Measurements from ENCODE around the gene FMC1.
"Not testable (repeated sequence)": the region's sequence is repeated elsewhere in the genome, so short reads cannot be mapped to it uniquely, and the experiment has no call there.

Gene FMC1

GRCh38 chr7:139340037-139340807 lies 915 bp upstream of the FMC1 start:
- peak; percentile 93 to 99 (median 98) for DNase-seq (ENCODE audit: low read depth in 3 of 3)

- peak in 1 of 3 experiments; percentile 73 for DNase-seq (ENCODE audit: low read depth in 3 of 3)
Observed at GRCh38 chr7:139340808-139341057, 404 bp upstream of the FMC1 start.

- DNase-seq (ENCODE audit: low read depth in 3 of 3), result no peak
Observed at GRCh38 chr7:139341776-139342226, 664 bp downstream of the FMC1 start.

- DNase-seq (ENCODE audit: low read depth in 3 of 3), result no peak
Observed at GRCh38 chr7:139345042-139345441, 3.9 kb downstream of the FMC1 start.

- DNase-seq (ENCODE audit: low read depth in 3 of 3), result no peak
Observed at GRCh38 chr7:139351027-139351426, 9.9 kb downstream of the FMC1 start.

GRCh38 chr7:139354729-139355128 lies 13.6 kb downstream of the FMC1 start:
- no peak for DNase-seq (ENCODE audit: low read depth in 3 of 3)

GRCh38 chr7:139355320-139355719 lies 14.2 kb downstream of the FMC1 start:
- no peak for DNase-seq (ENCODE audit: low read depth in 3 of 3)

GRCh38 chr7:139357729-139358506 lies 16.8 kb downstream of the FMC1 start:
- DNase-seq (ENCODE audit: low read depth in 3 of 3), result not testable (repeated sequence)

GRCh38 chr7:139358541-139359365 lies 17.6 kb downstream of the FMC1 start:
- peak in 2 of 3 experiments; percentile 30 to 36 for DNase-seq (ENCODE audit: low read depth in 3 of 3)

GRCh38 chr7:139359366-139360209 lies 18.5 kb downstream of the FMC1 start, which contains the start of gene LUC7L2:
LUC7L2 (plus strand) TSS chr7:139359894; CDS start chr7:139360262, 368 bp downstream.
- peak; percentile 99 to 100 (median 99) for DNase-seq (ENCODE audit: low read depth in 3 of 3)

GRCh38 chr7:139360210-139360947 lies 19.2 kb downstream of the FMC1 start:
- DNase-seq (ENCODE audit: low read depth in 3 of 3), result peak; percentile 97 to 99 (median 97)

- no peak for DNase-seq (ENCODE audit: low read depth in 3 of 3)
Observed at GRCh38 chr7:139360948-139361307, 19.8 kb downstream of the FMC1 start.

- DNase-seq (ENCODE audit: low read depth in 3 of 3), result no peak
Observed at GRCh38 chr7:139361523-139361922, 20.4 kb downstream of the FMC1 start.

- no peak for DNase-seq (ENCODE audit: low read depth in 3 of 3)
Observed at GRCh38 chr7:139362302-139362701, 21.2 kb downstream of the FMC1 start.

- DNase-seq (ENCODE audit: low read depth in 3 of 3), result no peak
Observed at GRCh38 chr7:139362981-139363380, 21.8 kb downstream of the FMC1 start.

GRCh38 chr7:139365336-139365735 lies 24.2 kb downstream of the FMC1 start:
- no peak for DNase-seq (ENCODE audit: low read depth in 3 of 3)

- DNase-seq (ENCODE audit: low read depth in 3 of 3), result no peak
Observed at GRCh38 chr7:139366400-139366799, 25.3 kb downstream of the FMC1 start.

GRCh38 chr7:139367438-139368155 lies 26.5 kb downstream of the FMC1 start:
- no peak for DNase-seq (ENCODE audit: low read depth in 3 of 3)

GRCh38 chr7:139370301-139370942 lies 29.3 kb downstream of the FMC1 start:
- DNase-seq (ENCODE audit: low read depth in 3 of 3), result no peak
